ENCODE measurements around the gene GRIK3.

GRCh38 chr1:36990928-36991327, 43.4 kb downstream of the GRIK3 start:
- TF ChIP-seq POLR2AphosphoS5 (IDR thresholded peaks at IDR 0.05; ENCODE audit: low read depth) (no peak), CTCF (IDR thresholded peaks at IDR 0.05; ENCODE audit: insufficient read depth, low read length) (no peak), REST (IDR thresholded peaks at IDR 0.05; ENCODE audit: insufficient replicate concordance, low read depth) (no peak)
